ENCODE results near the gene NTSR1. TPM values are rescaled to one million over a fixed set of nuclear protein-coding genes. Genes with fewer than 3 reads are reported as not detected.

The NTSR1 gene
- total and polyA plus RNA-seq, 4 donors, result 0.03 to 0.33 (median 0.08) TPM; not detected in 1

- 76% methylated on average over 7 of the region's 7 CpGs for WGBS
- Histone ChIP-seq H3K9me3 (ENCODE audit: control insufficient read depth in 4 of 4, low read length in 3 of 4) (no peaks in the 10 kb centered on the region), H3K27ac (ENCODE audit: low read depth in 1 of 2, low read length in 2 of 2) (no peak overlapping the region), H3K4me3 (ENCODE audit: low read depth in 1 of 3, low read length in 3 of 3) (no peak overlapping the region), H3K36me3 (ENCODE audit: control insufficient read depth in 4 of 4, insufficient read depth in 3 of 4, low read depth in 1 of 4, low read length in 3 of 4) (no peaks in the 10 kb centered on the region), H3K9ac (ENCODE audit: low read depth in 1 of 2, low read length in 2 of 2) (no peak overlapping the region), H3K27me3 (ENCODE audit: control insufficient read depth in 4 of 4, insufficient read depth in 4 of 4, low read length in 3 of 4) (no peaks in the 10 kb centered on the region), H3K4me1 (ENCODE audit: control insufficient read depth in 4 of 4, insufficient read depth in 4 of 4, low read length in 3 of 4) (peaks cover 0 to 3% (median 1%) of the 10 kb centered on the region in 4 donors)
- TF ChIP-seq CTCF (IDR thresholded peaks at IDR 0.05; ENCODE audit: low read depth, low read length, missing input control), result no peak
- TF ChIP-seq REST (IDR thresholded peaks at IDR 0.05), result no peak
- TF ChIP-seq SP1 (IDR thresholded peaks at IDR 0.05), result no peak
- TF ChIP-seq MAX (IDR thresholded peaks at IDR 0.05), result no peak
- TF ChIP-seq ATF3 (IDR thresholded peaks at IDR 0.05), result no peak
- TF ChIP-seq YY1 (IDR thresholded peaks at IDR 0.05), result no peak
- no peak for TF ChIP-seq GABPA (IDR thresholded peaks at IDR 0.05 in 1 of 2, conservative IDR thresholded peaks at IDR 0.05 in 1 of 2)
- TF ChIP-seq RAD21 (IDR thresholded peaks at IDR 0.05), result no peak
- TF ChIP-seq ZBTB33 (IDR thresholded peaks at IDR 0.05), result no peak
- TF ChIP-seq HNF4G (IDR thresholded peaks at IDR 0.05), result no peak
- TF ChIP-seq FOXA2 (IDR thresholded peaks at IDR 0.05), result no peak
- no peak for DNase-seq (ENCODE audit: low spot score)
Measured at GRCh38 chr20:62787321-62787720, 78.7 kb downstream of the NTSR1 start.

GRCh38 chr20:62787866-62788265 lies 79.2 kb downstream of the NTSR1 start:
- Histone ChIP-seq H3K4me3 (ENCODE audit: low read depth in 1 of 3, low read length in 3 of 3) (no peak overlapping the region), H3K36me3 (ENCODE audit: control insufficient read depth in 4 of 4, insufficient read depth in 3 of 4, low read depth in 1 of 4, low read length in 3 of 4) (no peaks in the 10 kb centered on the region), H3K27me3 (ENCODE audit: control insufficient read depth in 4 of 4, insufficient read depth in 4 of 4, low read length in 3 of 4) (no peaks in the 10 kb centered on the region), H3K27ac (ENCODE audit: low read depth in 1 of 2, low read length in 2 of 2) (no peak overlapping the region), H3K9ac (ENCODE audit: low read depth in 1 of 2, low read length in 2 of 2) (no peak overlapping the region), H3K9me3 (ENCODE audit: control insufficient read depth in 4 of 4, low read length in 3 of 4) (no peaks in the 10 kb centered on the region), H3K4me1 (ENCODE audit: control insufficient read depth in 4 of 4, insufficient read depth in 4 of 4, low read length in 3 of 4) (peaks cover 0 to 3% (median 1%) of the 10 kb centered on the region in 4 donors)
- WGBS, result 76% methylated on average over 5 of the region's 5 CpGs
- no peak for DNase-seq (ENCODE audit: low spot score)
- no peak for TF ChIP-seq GABPA (IDR thresholded peaks at IDR 0.05 in 1 of 2, conservative IDR thresholded peaks at IDR 0.05 in 1 of 2)
- TF ChIP-seq REST (IDR thresholded peaks at IDR 0.05), result no peak
- TF ChIP-seq RXRA (IDR thresholded peaks at IDR 0.05), result no peak
- no peak for TF ChIP-seq FOXA2 (IDR thresholded peaks at IDR 0.05)
- no peak for TF ChIP-seq NR2F2 (IDR thresholded peaks at IDR 0.05)
- no peak for TF ChIP-seq YY1 (IDR thresholded peaks at IDR 0.05)
- TF ChIP-seq HNF4A (conservative IDR thresholded peaks at IDR 0.05), result no peak
- TF ChIP-seq RAD21 (IDR thresholded peaks at IDR 0.05), result no peak
- no peak for TF ChIP-seq ZBTB33 (IDR thresholded peaks at IDR 0.05)
- no peak for TF ChIP-seq MAX (IDR thresholded peaks at IDR 0.05)
- no peak for TF ChIP-seq TAF1 (conservative IDR thresholded peaks at IDR 0.05)
